Measurements from ENCODE around the gene EPO.

DNA sequence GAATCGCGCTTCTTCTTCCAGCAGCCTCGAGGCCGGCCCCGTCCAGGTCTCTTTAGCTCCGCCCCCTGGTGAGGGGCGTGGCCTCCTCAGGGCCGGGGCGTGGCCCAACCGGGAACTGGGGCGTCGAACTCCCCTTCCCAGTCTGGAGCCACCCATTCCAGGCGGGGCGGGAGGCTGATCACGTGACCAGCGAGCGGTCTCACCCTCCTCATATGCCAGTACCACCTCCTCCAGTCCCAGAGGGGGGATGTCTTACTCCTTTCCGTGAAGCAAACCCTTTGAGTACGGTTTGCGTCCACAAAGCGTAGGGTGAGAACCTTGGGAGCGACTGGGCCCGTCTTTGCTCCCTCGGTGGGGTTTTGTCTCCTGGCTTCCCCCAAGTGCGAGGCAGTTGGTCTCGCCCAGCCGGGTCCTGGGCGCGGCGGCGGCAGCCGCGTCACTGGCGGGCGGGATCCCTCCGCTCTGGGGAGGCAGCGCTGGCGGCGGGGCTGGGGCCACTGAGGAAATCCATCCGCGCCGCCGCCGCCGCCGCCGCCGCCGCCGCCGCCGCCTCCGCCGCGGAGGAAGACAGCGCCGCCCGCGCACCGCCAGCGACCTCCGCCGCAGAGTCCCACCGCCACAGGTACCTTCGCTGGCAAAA, 46.8 kb upstream of the EPO start, which contains the start of gene GNB2:
- TF ChIP-seq CTCF (conservative IDR thresholded peaks at IDR 0.05; ENCODE audit: low read length) (no peak), EZH2phosphoT487 (IDR thresholded peaks at IDR 0.05; ENCODE audit: borderline replicate concordance) (no peak)

Measured in Loucy (cell line).